ENCODE measurements around the gene MRPL20. TPM values are rescaled to one million over a fixed set of nuclear protein-coding genes. Genes with fewer than 3 reads are reported as not detected.

Gene MRPL20
- total and polyA plus RNA-seq, 2 donors (not counting 3 experiments of a cell fraction or from before 2014, with no cell fraction given): 134 to 152 TPM

GRCh38 chr1:1440262-1441001, 33.3 kb upstream of the MRPL20 start:
- TF ChIP-seq JUN (IDR thresholded peaks at IDR 0.05; ENCODE audit: borderline replicate concordance, insufficient read depth, insufficient read length, low read depth): no peak
- no peak for TF ChIP-seq MYC (IDR thresholded peaks at IDR 0.05; ENCODE audit: low read depth, low read length)
- no peak for TF ChIP-seq POLR2AphosphoS5 (IDR thresholded peaks at IDR 0.05; ENCODE audit: insufficient read depth, low read depth, low read length)
- TF ChIP-seq GATA2 (IDR thresholded peaks at IDR 0.05; ENCODE audit: insufficient read depth, insufficient read length, low read depth, low read length): no peak
- no peak for TF ChIP-seq EZH2 (IDR thresholded peaks at IDR 0.05; ENCODE audit: borderline replicate concordance, low read depth, low read length, severe bottlenecking)
- no peak for TF ChIP-seq CTCF (IDR thresholded peaks at IDR 0.05; ENCODE audit: extremely low read depth in 1 of 2, insufficient read depth in 1 of 2, low read depth in 1 of 2, low read length in 2 of 2)
- no peak for TF ChIP-seq FOS (IDR thresholded peaks at IDR 0.05; ENCODE audit: borderline replicate concordance, insufficient read depth, low read length)
- TF ChIP-seq POLR2A (IDR thresholded peaks at IDR 0.05; ENCODE audit: low read depth, low read length): no peak
- TF ChIP-seq MAX (IDR thresholded peaks at IDR 0.05; ENCODE audit: insufficient read depth, insufficient read length): no peak
- Histone ChIP-seq H3K79me2 (ENCODE audit: control insufficient read depth, insufficient read depth, low read length) (no peaks in the 10 kb centered on the region), H3K36me3 (ENCODE audit: control insufficient read depth in 2 of 2, extremely low read depth in 1 of 2, insufficient read depth in 2 of 2, low read length in 2 of 2) (no peaks in the 10 kb centered on the region), H3K4me3 (replicated peaks in 1 of 3; ENCODE audit: insufficient read depth in 1 of 3, low read depth in 1 of 3, low read length in 3 of 3) (no peak overlapping the region), H4K20me1 (replicated peaks; ENCODE audit: control insufficient read depth, extremely low read depth, insufficient read depth, low read length) (no peaks in the 10 kb centered on the region), H3K9ac (replicated peaks; ENCODE audit: extremely low read depth, insufficient read depth, low read length) (no peak overlapping the region), H3K27ac (ENCODE audit: insufficient read depth, low read depth, low read length) (no peak overlapping the region), H3K4me1 (ENCODE audit: control insufficient read depth, extremely low read depth, insufficient read depth, low read length) (peaks cover 2% of the 10 kb centered on the region), H3K27me3 (ENCODE audit: control insufficient read depth in 2 of 2, insufficient read depth in 2 of 2, low read length in 2 of 2) (no peaks in the 10 kb centered on the region), H3K9me3 (replicated peaks; ENCODE audit: control insufficient read depth, insufficient read depth, low read length) (no peaks in the 10 kb centered on the region), H3K4me2 (ENCODE audit: insufficient read depth, low read length) (no peak overlapping the region), H2AFZ (ENCODE audit: low read depth, low read length) (no peak overlapping the region), H3K9me1 (replicated peaks; ENCODE audit: control insufficient read depth, extremely low read depth, insufficient read depth, low read length) (no peaks in the 10 kb centered on the region)
- ChIA-PET CTCF (interaction anchor here (0.7 to 4.4 kb wide), 13 partner anchors 10 to 68 kb away, joined by 3 to 31 read pairs (median 8); partner anchors contain the start of genes ANKRD65, ATAD3C, AURKAIP1 and CCNL2), POLR2A (no interaction called here)
- DNase-seq (ENCODE audit: low read depth, low spot score) (no peak), FAIRE-seq (no peak)
- no TSS peak for BruUV-seq (replicated peaks)
- dilution Hi-C loops (cut with MboI; ENCODE audit: extremely low pct_ligation_motif_present, low sequenced_read_pairs): no loop called here
- intact Hi-C loops (cut with micrococcal nuclease): loop anchor here (1.0 to 2.0 kb wide), 3 partner anchors 33 to 66 kb away; partner anchors contain the start of genes AURKAIP1, CCNL2 and MRPL20
